Activated T-helper 1 cell treated with anti-CD3 and anti-CD28 coated beads, Interleukin-12 subunit alpha, Interleukin-12 subunit beta, Interleukin-2, Interleukin-4 antibody, amounts not matched to agents 30 ng/mL and 10 ng/mL and 1 ng/mL, durations not matched to agents 14 hours and 24 hours and 36 hours (primary cell): ENCODE results near the gene DRD3. TPM values are rescaled to one million over a fixed set of nuclear protein-coding genes. Genes with fewer than 3 reads are reported as not detected.

ENCODE experiments used
- DNase-seq: peaks from one replicate; pipeline ENCODE4 v3.0.0; 2021; ENCODE audit warnings: low spot score
- H3K27ac Mint-ChIP-seq: one replicate; pipeline ENCODE4 v1.8.0; 2021; ENCODE audit warnings: mild to moderate bottlenecking, mixed read lengths
- H3K27me3 Mint-ChIP-seq: one replicate; pipeline ENCODE4 v1.8.0; 2022; ENCODE audit warnings: mild to moderate bottlenecking, moderate library complexity, mixed read lengths; ENCODE audit not compliant: insufficient read depth
- H3K36me3 Mint-ChIP-seq: one replicate; pipeline ENCODE4 v1.8.0; 2021; ENCODE audit warnings: low read depth, mixed read lengths
- H3K4me1 Mint-ChIP-seq: one replicate; pipeline ENCODE4 v1.8.0; 2021; ENCODE audit warnings: low read depth, mixed read lengths
- H3K4me3 Mint-ChIP-seq: one replicate; pipeline ENCODE4 v1.8.0; 2021; ENCODE audit warnings: mild to moderate bottlenecking, moderate library complexity, mixed read lengths
- H3K9me3 Mint-ChIP-seq: one replicate; pipeline ENCODE4 v1.8.0; 2021; ENCODE audit warnings: mixed read lengths
- intact Hi-C: fragments of 100-400 bp; cut with micrococcal nuclease; formaldehyde crosslinking; loops from one replicate; pipeline ENCODE4 v1.15.1; 2024
- total RNA-seq: library from RNA; stranded (reverse); gene quantifications from 2 replicates; pipeline ENCODE4 v1.2.3, GENCODE V29; 2022

The DRD3 gene
- total RNA-seq, 1 donor from 2014 or later = not detected

- Mint-ChIP-seq H3K4me1 (no peaks in the 10 kb centered on the region), H3K9me3 (no peaks in the 10 kb centered on the region), H3K27ac (no peak overlapping the region), H3K27me3 (no peaks in the 10 kb centered on the region), H3K4me3 (no peak overlapping the region), H3K36me3 (peaks cover 42% of the 10 kb centered on the region)
- intact Hi-C loops = no loop called here
- DNase-seq = no peak
Measured at GRCh38 chr3:114080201-114080600, 98.7 kb downstream of the DRD3 start.

- H3K36me3 Mint-ChIP-seq = peaks cover 46% of the 10 kb centered on the region
- H3K27ac Mint-ChIP-seq = no peak overlapping the region
Measured at GRCh38 chr3:114079761-114080160, 99.1 kb downstream of the DRD3 start.

GRCh38 chr3:114078126-114078525 is 100.7 kb downstream of the DRD3 start:
- H3K27me3 Mint-ChIP-seq = no peaks in the 10 kb centered on the region
- intact Hi-C loops = no loop called here

More at GRCh38 chr3:114079761-114080160, 99.1 kb downstream of the DRD3 start:
- Mint-ChIP-seq H3K4me3 (no peak overlapping the region), H3K4me1 (no peaks in the 10 kb centered on the region), H3K9me3 (no peaks in the 10 kb centered on the region), H3K27me3 (no peaks in the 10 kb centered on the region)
- no peak for DNase-seq
- intact Hi-C loops = no loop called here

More at GRCh38 chr3:114078126-114078525, 100.7 kb downstream of the DRD3 start:
- Mint-ChIP-seq H3K27ac (no peak overlapping the region), H3K9me3 (no peaks in the 10 kb centered on the region), H3K4me3 (no peak overlapping the region), H3K36me3 (peaks cover 47% of the 10 kb centered on the region), H3K4me1 (no peaks in the 10 kb centered on the region)
- DNase-seq = no peak

Other genes with a start within 250 kb of the DRD3 start
- gene ZDHHC23, start 231.0 kb downstream of the DRD3 start, total RNA-seq = 0.88 and 1.8 TPM in 2 replicates
- gene CCDC191, start 122.5 kb downstream of the DRD3 start, total RNA-seq = 1.1 and 2.1 TPM in 2 replicates
- gene QTRT2, start 122.3 kb downstream of the DRD3 start, total RNA-seq = 54.9 and 57.6 TPM in 2 replicates
- 0.22 and 0.23 TPM in 2 replicates for gene ZNF80, start 58.5 kb upstream of the DRD3 start, total RNA-seq
- 5.6 and 5.8 TPM in 2 replicates for gene TIGIT, start 115.0 kb upstream of the DRD3 start, total RNA-seq